ENCODE measurements around the gene CXCL11.

The CXCL11 gene

GRCh38 chr4:76022031-76022430, 13.8 kb downstream of the CXCL11 start:
- no peak for TF ChIP-seq CTCF (IDR thresholded peaks at IDR 0.05; ENCODE audit: borderline replicate concordance, insufficient read depth, low read depth, low read length)
- H3K4me3 ChIP-seq (ENCODE audit: low read depth, low read length): no peak overlapping the region

GRCh38 chr4:76017056-76017686, 18.7 kb downstream of the CXCL11 start:
- no peak overlapping the region for H3K4me3 ChIP-seq (ENCODE audit: low read depth, low read length)
- no peak for TF ChIP-seq CTCF (IDR thresholded peaks at IDR 0.05; ENCODE audit: borderline replicate concordance, insufficient read depth, low read depth, low read length)

GRCh38 chr4:76016393-76016792, 19.5 kb downstream of the CXCL11 start:
- TF ChIP-seq CTCF (IDR thresholded peaks at IDR 0.05; ENCODE audit: borderline replicate concordance, insufficient read depth, low read depth, low read length): no peak
- no peak overlapping the region for H3K4me3 ChIP-seq (ENCODE audit: low read depth, low read length)

- H3K4me3 ChIP-seq (ENCODE audit: low read depth, low read length): no peak overlapping the region
- TF ChIP-seq CTCF (IDR thresholded peaks at IDR 0.05; ENCODE audit: borderline replicate concordance, insufficient read depth, low read depth, low read length): no peak
Measured at GRCh38 chr4:76013540-76013939, 22.3 kb downstream of the CXCL11 start.

GRCh38 chr4:76012388-76012801, 23.5 kb downstream of the CXCL11 start:
- no peak overlapping the region for H3K4me3 ChIP-seq (ENCODE audit: low read depth, low read length)
- TF ChIP-seq CTCF (IDR thresholded peaks at IDR 0.05; ENCODE audit: borderline replicate concordance, insufficient read depth, low read depth, low read length): no peak

GRCh38 chr4:76011700-76012387, 24.0 kb downstream of the CXCL11 start:
- TF ChIP-seq CTCF (IDR thresholded peaks at IDR 0.05; ENCODE audit: borderline replicate concordance, insufficient read depth, low read depth, low read length): no peak
- no peak overlapping the region for H3K4me3 ChIP-seq (ENCODE audit: low read depth, low read length)
